ENCODE measurements around the gene DPYSL3.

The DPYSL3 gene

GRCh38 chr5:147430628-147431027 lies 79.2 kb downstream of the DPYSL3 start:
- no peak for TF ChIP-seq CTCF (conservative IDR thresholded peaks at IDR 0.05; ENCODE audit: low read depth, low read length)
- H3K4me3 ChIP-seq (ENCODE audit: low read length) = no peak overlapping the region
- DNase-seq (ENCODE audit: low read depth) = no peak

DNA sequence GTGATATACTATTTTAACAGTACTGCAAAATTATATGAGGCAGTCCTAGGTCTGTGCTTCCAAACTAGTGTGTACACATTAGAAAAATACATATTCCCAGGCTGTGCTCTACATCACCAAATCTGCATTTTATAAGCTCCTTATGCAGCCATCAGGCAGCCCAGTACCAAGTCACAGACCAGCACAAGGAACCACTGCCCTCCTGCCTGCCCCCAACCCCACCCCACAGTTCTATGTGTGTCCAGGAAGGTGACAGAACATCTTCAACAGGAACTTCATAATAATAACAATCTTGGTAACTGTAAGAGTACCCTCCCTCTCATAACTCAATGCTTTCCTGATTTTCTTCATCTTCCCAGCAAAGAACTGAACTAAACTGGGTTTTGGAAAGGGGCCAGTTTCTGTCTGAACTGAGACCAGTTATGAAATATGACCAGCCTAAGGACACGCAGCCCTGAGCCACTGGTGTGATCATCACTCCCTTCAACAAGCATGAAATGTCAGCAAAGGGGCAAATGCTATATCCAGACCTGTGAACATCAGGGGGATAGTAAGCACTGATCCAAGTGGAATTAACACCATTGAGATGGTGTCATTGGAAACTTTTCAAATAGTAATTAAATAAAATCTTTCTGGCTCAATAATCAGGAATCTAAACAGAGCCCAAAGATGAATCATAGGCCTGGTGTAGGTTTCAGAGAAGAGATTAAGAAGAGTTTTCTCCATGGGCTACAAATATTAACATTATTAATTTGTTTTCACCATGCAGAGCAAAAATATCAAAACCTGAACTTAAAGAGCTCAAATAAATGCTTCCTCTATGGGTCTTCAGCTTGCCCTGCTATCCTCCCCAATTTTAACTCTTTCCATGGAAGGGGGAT lies 82.1 kb downstream of the DPYSL3 start:
- TF ChIP-seq CTCF (conservative IDR thresholded peaks at IDR 0.05; ENCODE audit: low read depth, low read length) = no peak
- H3K4me3 ChIP-seq (ENCODE audit: low read length) = no peak overlapping the region
- peak; percentile 29 for DNase-seq (ENCODE audit: low read depth)

GRCh38 chr5:147426640-147427327 lies 83.1 kb downstream of the DPYSL3 start:
- TF ChIP-seq CTCF (conservative IDR thresholded peaks at IDR 0.05; ENCODE audit: low read depth, low read length) = no peak
- no peak for DNase-seq (ENCODE audit: low read depth)
- H3K4me3 ChIP-seq (ENCODE audit: low read length) = no peak overlapping the region

DNA sequence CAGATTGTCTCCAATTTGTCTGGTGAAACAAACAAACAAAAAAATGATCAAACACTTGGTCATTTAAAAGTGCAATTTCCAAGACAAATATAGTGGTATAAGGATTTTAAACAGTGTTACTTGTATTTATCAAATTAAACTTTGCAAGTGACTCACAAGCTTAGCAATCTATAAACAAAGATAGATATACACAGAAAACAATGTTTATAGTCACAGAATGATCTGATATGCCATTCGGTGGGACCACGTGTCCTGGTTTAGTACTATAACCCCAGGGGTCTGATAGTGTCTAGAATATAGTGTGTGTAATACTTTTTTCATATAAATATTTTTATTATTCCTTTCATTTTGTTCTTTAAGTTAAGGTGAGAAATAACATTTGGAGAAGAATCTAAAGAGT lies 91.3 kb downstream of the DPYSL3 start:
- H3K4me3 ChIP-seq (ENCODE audit: low read length) = no peak overlapping the region
- no peak for DNase-seq (ENCODE audit: low read depth)
- no peak for TF ChIP-seq CTCF (conservative IDR thresholded peaks at IDR 0.05; ENCODE audit: low read depth, low read length)

- DNase-seq (ENCODE audit: low read depth) = no peak
- no peak overlapping the region for H3K4me3 ChIP-seq (ENCODE audit: low read length)
- no peak for TF ChIP-seq CTCF (conservative IDR thresholded peaks at IDR 0.05; ENCODE audit: low read depth, low read length)
These were observed 92.6 kb downstream of the DPYSL3 start for GRCh38 chr5:147417135-147417813.

GRCh38 chr5:147415651-147416050 lies 94.2 kb downstream of the DPYSL3 start:
- TF ChIP-seq CTCF (conservative IDR thresholded peaks at IDR 0.05; ENCODE audit: low read depth, low read length) = no peak
- DNase-seq (ENCODE audit: low read depth) = no peak
- no peak overlapping the region for H3K4me3 ChIP-seq (ENCODE audit: low read length)
